Central memory CD8-positive, alpha-beta T cell (primary cell): ENCODE measurements around the gene TMEM225B.
"Not testable (repeated sequence)": the region's sequence is repeated elsewhere in the genome, so short reads cannot be mapped to it uniquely, and the experiment has no call there.

ENCODE experiments used
- ATAC-seq: fragments of 150-1000 bp; cut with Tn5 transposase; replicated peaks from 2 replicates; pipeline ENCODE4 v1.10.0; 2022; ENCODE audit warnings: mild to moderate bottlenecking, moderate FRiP score, moderate number of reproducible peaks; ENCODE audit not compliant: poor library complexity, severe bottlenecking; ENCODE audit errors: extremely low read depth
- DNase-seq, 2 donors: peaks; one replicate each; pipeline ENCODE4 v3.0.0; 2021; ENCODE audit warnings: low spot score in 2 of 2
- H3K27ac Mint-ChIP-seq: one replicate; pipeline ENCODE4 v1.8.0; 2022; ENCODE audit warnings: low read depth, mild to moderate bottlenecking, moderate library complexity, mixed read lengths
- H3K27me3 Mint-ChIP-seq: one replicate; pipeline ENCODE4 v1.8.0; 2022; ENCODE audit warnings: mixed read lengths
- H3K36me3 Mint-ChIP-seq: one replicate; pipeline ENCODE4 v1.8.0; 2022; ENCODE audit warnings: mild to moderate bottlenecking, moderate library complexity, mixed read lengths; ENCODE audit not compliant: insufficient read depth
- H3K4me1 Mint-ChIP-seq: one replicate; pipeline ENCODE4 v1.8.0; 2022; ENCODE audit warnings: mixed read lengths
- H3K4me3 Mint-ChIP-seq: one replicate; pipeline ENCODE4 v1.8.0; 2022; ENCODE audit warnings: mild to moderate bottlenecking, moderate library complexity, mixed read lengths
- H3K9me3 Mint-ChIP-seq: one replicate; pipeline ENCODE4 v1.8.0; 2022; ENCODE audit warnings: mixed read lengths

Gene TMEM225B

DNA sequence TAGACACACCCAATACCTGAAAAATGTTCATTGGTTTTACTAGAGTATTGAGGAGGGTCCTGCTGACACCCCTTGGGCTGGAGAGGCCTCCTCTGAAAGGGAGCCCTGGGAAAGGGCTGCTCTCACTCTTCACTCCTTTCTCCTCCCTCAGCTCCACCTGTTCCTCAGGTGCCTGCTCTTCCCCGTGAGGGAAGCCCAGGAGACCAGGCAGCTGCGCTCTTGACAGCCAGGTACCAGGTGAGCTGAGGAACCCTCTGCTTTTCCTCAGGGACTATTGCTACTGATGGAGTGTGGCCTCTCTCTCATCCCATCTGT is 36.4 kb upstream of the TMEM225B start:
- Mint-ChIP-seq H3K36me3 (peaks cover 66% of the 10 kb centered on the region), H3K9me3 (no peaks in the 10 kb centered on the region), H3K4me1 (peaks cover 51% of the 10 kb centered on the region), H3K27ac (no peak overlapping the region), H3K4me3 (no peak overlapping the region), H3K27me3 (no peaks in the 10 kb centered on the region)
- no peak for DNase-seq
- ATAC-seq = no peak

- DNase-seq (no peak), ATAC-seq (no peak)
- H3K4me3 Mint-ChIP-seq = no peak overlapping the region
- H3K4me1 Mint-ChIP-seq = peaks cover 48% of the 10 kb centered on the region
- H3K27ac Mint-ChIP-seq = no peak overlapping the region
- no peaks in the 10 kb centered on the region for H3K9me3 Mint-ChIP-seq
- no peaks in the 10 kb centered on the region for H3K27me3 Mint-ChIP-seq
- peaks cover 66% of the 10 kb centered on the region for H3K36me3 Mint-ChIP-seq
Measured at GRCh38 chr7:99562114-99562784, 35.8 kb upstream of the TMEM225B start.

- H3K4me1 Mint-ChIP-seq = peaks cover 44% of the 10 kb centered on the region
- H3K27ac Mint-ChIP-seq = no peak overlapping the region
- no peaks in the 10 kb centered on the region for H3K9me3 Mint-ChIP-seq
- ATAC-seq = no peak
- H3K4me3 Mint-ChIP-seq = no peak overlapping the region
- no peak for DNase-seq
- peaks cover 70% of the 10 kb centered on the region for H3K36me3 Mint-ChIP-seq
- no peaks in the 10 kb centered on the region for H3K27me3 Mint-ChIP-seq
Measured at GRCh38 chr7:99562832-99563231, 35.2 kb upstream of the TMEM225B start.

GRCh38 chr7:99563650-99564049 is 34.4 kb upstream of the TMEM225B start:
- Mint-ChIP-seq H3K4me1 (peaks cover 40% of the 10 kb centered on the region), H3K9me3 (no peaks in the 10 kb centered on the region), H3K4me3 (no peak overlapping the region), H3K27me3 (no peaks in the 10 kb centered on the region), H3K27ac (peak overlapping the region; percentile 26), H3K36me3 (peaks cover 62% of the 10 kb centered on the region)
- DNase-seq = no peak
- ATAC-seq = no peak

DNA sequence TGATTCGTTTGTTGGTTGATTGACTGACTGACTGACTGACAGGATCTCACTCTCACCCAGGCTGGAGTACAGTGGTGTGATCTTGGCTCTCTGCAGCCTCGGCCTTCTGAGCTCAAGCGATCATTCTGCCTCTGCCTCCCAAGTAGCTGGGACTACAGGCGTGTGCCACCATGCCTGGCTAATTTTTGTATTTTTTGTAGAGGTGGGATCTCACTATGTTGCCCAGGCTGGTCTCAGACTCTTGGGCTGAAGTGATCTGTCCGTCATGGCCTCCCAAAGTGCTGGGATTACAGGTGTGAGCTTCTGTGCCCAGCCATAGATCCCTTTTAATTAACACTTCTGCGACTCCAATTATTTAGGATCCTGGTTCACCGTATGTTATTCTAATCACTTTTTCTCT is 29.3 kb upstream of the TMEM225B start:
- peaks cover 14% of the 10 kb centered on the region for H3K4me1 Mint-ChIP-seq
- H3K36me3 Mint-ChIP-seq = peaks cover 46% of the 10 kb centered on the region
- H3K27me3 Mint-ChIP-seq, ATAC-seq, H3K27ac Mint-ChIP-seq, DNase-seq, H3K9me3 Mint-ChIP-seq, H3K4me3 Mint-ChIP-seq: not testable (repeated sequence)

- Mint-ChIP-seq H3K4me1 (peaks cover 4% of the 10 kb centered on the region), H3K36me3 (peaks cover 26% of the 10 kb centered on the region), H3K27ac (peak overlapping the region; percentile 19), H3K27me3 (no peaks in the 10 kb centered on the region), H3K9me3 (no peaks in the 10 kb centered on the region), H3K4me3 (no peak overlapping the region)
- ATAC-seq (no peak), DNase-seq (no peak)
Measured at GRCh38 chr7:99571768-99572167, 26.3 kb upstream of the TMEM225B start.

DNA sequence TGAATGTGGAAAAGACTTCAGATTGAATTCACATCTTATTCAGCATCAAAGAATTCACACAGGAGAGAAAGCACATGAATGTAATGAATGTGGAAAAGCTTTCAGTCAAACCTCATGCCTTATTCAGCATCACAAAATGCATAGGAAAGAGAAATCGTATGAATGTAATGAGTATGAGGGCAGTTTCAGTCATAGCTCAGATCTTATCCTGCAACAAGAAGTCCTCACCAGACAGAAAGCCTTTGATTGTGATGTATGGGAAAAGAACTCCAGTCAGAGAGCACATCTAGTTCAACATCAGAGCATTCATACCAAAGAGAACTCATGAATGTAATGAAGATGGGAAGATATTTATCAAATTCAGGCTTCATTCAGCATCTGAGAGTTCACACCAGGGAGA is 24.8 kb upstream of the TMEM225B start:
- no peak for ATAC-seq
- Mint-ChIP-seq H3K9me3 (no peaks in the 10 kb centered on the region), H3K4me3 (no peak overlapping the region), H3K4me1 (peaks cover 4% of the 10 kb centered on the region), H3K27ac (peak overlapping the region; percentile 26), H3K27me3 (no peaks in the 10 kb centered on the region), H3K36me3 (peaks cover 21% of the 10 kb centered on the region)
- no peak for DNase-seq

DNA sequence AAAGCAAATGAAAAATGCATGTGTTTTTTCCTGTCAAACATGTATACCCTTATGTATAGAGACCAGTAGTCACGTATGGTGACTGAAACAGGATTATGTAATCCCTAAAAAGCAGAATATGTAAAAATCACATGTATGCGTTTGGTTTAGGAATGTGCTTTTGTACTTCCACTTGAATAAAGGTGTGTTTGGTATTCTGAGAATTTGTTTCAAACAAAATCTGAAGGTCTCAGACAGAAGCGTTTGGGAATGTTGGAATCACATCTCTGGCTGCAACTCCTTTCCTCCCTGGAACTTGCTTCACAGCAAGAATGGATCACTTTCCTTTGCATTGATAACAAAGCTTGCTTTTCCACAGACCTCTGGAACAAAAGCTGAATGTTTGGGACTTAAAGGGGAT is 21.8 kb upstream of the TMEM225B start:
- H3K9me3 Mint-ChIP-seq = no peaks in the 10 kb centered on the region
- H3K36me3 Mint-ChIP-seq = peaks cover 16% of the 10 kb centered on the region
- H3K4me1 Mint-ChIP-seq = peaks cover 23% of the 10 kb centered on the region
- H3K27ac Mint-ChIP-seq = no peak overlapping the region
- no peak for ATAC-seq
- no peak for DNase-seq
- no peak overlapping the region for H3K4me3 Mint-ChIP-seq
- no peaks in the 10 kb centered on the region for H3K27me3 Mint-ChIP-seq

- H3K9me3 Mint-ChIP-seq = no peaks in the 10 kb centered on the region
- H3K4me3 Mint-ChIP-seq = peak overlapping the region; percentile 88
- no peaks in the 10 kb centered on the region for H3K27me3 Mint-ChIP-seq
- peak overlapping the region; percentile 48 for H3K27ac Mint-ChIP-seq
- H3K36me3 Mint-ChIP-seq = peaks cover 5% of the 10 kb centered on the region
- ATAC-seq (no peak), DNase-seq (no peak)
- peaks cover 20% of the 10 kb centered on the region for H3K4me1 Mint-ChIP-seq
Measured at GRCh38 chr7:99579281-99579955, 18.6 kb upstream of the TMEM225B start.

DNA sequence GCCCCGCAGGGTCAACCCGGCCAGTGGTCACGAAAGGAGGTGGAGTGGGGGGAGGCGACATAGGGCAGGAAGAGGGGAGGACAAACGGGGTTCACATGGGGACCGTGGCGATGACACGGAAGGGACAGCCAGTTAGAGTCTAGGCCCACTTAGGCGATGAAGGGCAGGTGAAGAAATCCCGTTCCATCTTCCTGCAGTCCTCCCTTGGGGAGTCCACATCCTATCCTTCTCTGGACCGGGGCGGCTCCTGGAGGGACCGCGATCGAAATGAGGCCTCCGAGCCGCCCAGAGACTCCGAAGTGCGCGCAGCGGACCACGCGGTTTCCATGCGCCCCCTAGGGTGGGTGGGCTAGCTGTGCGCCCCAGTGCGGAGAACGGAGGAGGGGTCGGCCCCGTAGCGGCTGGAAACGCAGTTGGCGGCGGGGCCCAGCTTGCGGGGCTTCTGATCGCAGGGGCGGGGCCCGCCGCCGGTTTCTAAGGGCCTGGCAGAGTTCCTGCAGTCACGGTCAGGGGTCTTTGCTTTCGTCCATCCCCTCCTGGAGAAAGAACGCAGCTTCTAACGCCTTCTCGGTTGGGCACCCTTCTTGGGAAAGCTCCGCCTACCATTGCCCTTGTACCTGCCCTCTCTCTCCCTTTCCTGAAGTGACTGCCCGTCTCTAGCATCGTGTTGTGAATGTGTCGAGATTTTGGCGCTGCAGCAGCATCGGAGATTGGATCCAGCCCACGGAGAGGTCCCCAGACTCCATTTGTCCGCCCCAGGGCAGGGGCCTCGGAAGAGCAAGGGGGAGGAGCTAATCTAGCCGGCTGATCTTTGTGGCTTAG is 17.9 kb upstream of the TMEM225B start:
- no peaks in the 10 kb centered on the region for H3K9me3 Mint-ChIP-seq
- H3K36me3 Mint-ChIP-seq = peaks cover 5% of the 10 kb centered on the region
- H3K4me1 Mint-ChIP-seq = peaks cover 20% of the 10 kb centered on the region
- H3K27me3 Mint-ChIP-seq = peaks cover 5% of the 10 kb centered on the region
- H3K27ac Mint-ChIP-seq = peak overlapping the region; percentile 81
- peak overlapping the region; percentile 88 for H3K4me3 Mint-ChIP-seq
- DNase-seq (peak; percentile 26 to 39), ATAC-seq (peak; percentile 67)

- not testable (repeated sequence) for ATAC-seq, DNase-seq, H3K9me3 Mint-ChIP-seq, H3K36me3 Mint-ChIP-seq
- H3K4me3 Mint-ChIP-seq = peak overlapping the region; percentile 88
- peak overlapping the region; percentile 81 for H3K27ac Mint-ChIP-seq
- peaks cover 20% of the 10 kb centered on the region for H3K4me1 Mint-ChIP-seq
- H3K27me3 Mint-ChIP-seq = peaks cover 12% of the 10 kb centered on the region
Measured at GRCh38 chr7:99580778-99581332, 17.2 kb upstream of the TMEM225B start.

DNA sequence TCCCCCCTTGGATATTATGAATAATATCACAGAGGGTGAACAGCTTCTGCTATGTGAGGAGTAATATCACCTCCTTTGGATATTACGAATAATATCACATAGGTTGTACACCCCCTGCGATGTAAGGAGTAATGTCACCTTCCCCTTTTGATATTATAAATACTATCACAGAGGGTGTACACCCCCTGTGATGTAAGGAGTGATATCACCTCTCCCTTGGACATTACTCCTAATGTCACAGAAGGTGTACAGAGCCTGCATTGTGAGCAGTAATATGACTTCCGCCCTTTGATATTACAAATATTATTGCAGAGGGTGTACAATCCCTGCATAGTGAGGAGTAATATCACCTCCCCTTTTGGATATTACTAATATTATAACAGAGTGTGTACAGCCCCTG is 9.2 kb upstream of the TMEM225B start:
- Mint-ChIP-seq H3K27ac (no peak overlapping the region), H3K9me3 (no peaks in the 10 kb centered on the region), H3K4me3 (no peak overlapping the region), H3K4me1 (no peaks in the 10 kb centered on the region), H3K36me3 (peaks cover 2% of the 10 kb centered on the region), H3K27me3 (peaks cover 32% of the 10 kb centered on the region)
- ATAC-seq (no peak), DNase-seq (no peak)
